Measurements from ENCODE around the gene AKT3. TPM values are rescaled to one million over a fixed set of nuclear protein-coding genes. Genes with fewer than 3 reads are reported as not detected.
"Not testable (repeated sequence)": the region's sequence is repeated elsewhere in the genome, so short reads cannot be mapped to it uniquely, and the experiment has no call there.

Gene AKT3
- total RNA-seq (2014; rRNA removed; shearing (Covaris generic)), result 15.2 and 15.4 TPM in 2 replicates
- polyA plus RNA-seq (2014; cell fraction: nucleus; rRNA removed), result 3.8 and 4.5 TPM in 2 replicates

GRCh38 chr1:243850202-243850451, at the start of gene AKT3:
Gene AKT3 (minus strand): TSS chr1:243850243. CDS start chr1:243843170, 7,073 bp downstream.
- DNase-seq (ENCODE audit: extremely low read depth, low read depth), result peak; percentile 71

- no peak for DNase-seq (ENCODE audit: extremely low read depth, low read depth)
These were observed 48.2 kb upstream of the AKT3 start for GRCh38 chr1:243898278-243898677.

GRCh38 chr1:243896313-243896712, 46.3 kb upstream of the AKT3 start:
- DNase-seq (ENCODE audit: extremely low read depth, low read depth), result no peak

GRCh38 chr1:243892456-243892855, 42.4 kb upstream of the AKT3 start:
- DNase-seq (ENCODE audit: extremely low read depth, low read depth), result no peak

GRCh38 chr1:243890576-243890975, 40.5 kb upstream of the AKT3 start:
- no peak for DNase-seq (ENCODE audit: extremely low read depth, low read depth)

- no peak for DNase-seq (ENCODE audit: extremely low read depth, low read depth)
These were observed 35.8 kb upstream of the AKT3 start for GRCh38 chr1:243885806-243886205.

GRCh38 chr1:243884603-243885002, 34.6 kb upstream of the AKT3 start:
- DNase-seq (ENCODE audit: extremely low read depth, low read depth), result no peak

GRCh38 chr1:243883551-243883950, 33.5 kb upstream of the AKT3 start:
- DNase-seq (ENCODE audit: extremely low read depth, low read depth), result no peak

GRCh38 chr1:243882276-243882675, 32.2 kb upstream of the AKT3 start:
- peak; percentile 21 for DNase-seq (ENCODE audit: extremely low read depth, low read depth)

GRCh38 chr1:243877058-243877457, 27.0 kb upstream of the AKT3 start:
- not testable (repeated sequence) for DNase-seq (ENCODE audit: extremely low read depth, low read depth)

- no peak for DNase-seq (ENCODE audit: extremely low read depth, low read depth)
These were observed 5.7 kb upstream of the AKT3 start for GRCh38 chr1:243855616-243856318.

GRCh38 chr1:243851765-243852164, 1.7 kb upstream of the AKT3 start:
- DNase-seq (ENCODE audit: extremely low read depth, low read depth), result no peak

GRCh38 chr1:243851257-243851756, 1.3 kb upstream of the AKT3 start:
- DNase-seq (ENCODE audit: extremely low read depth, low read depth), result no peak

- DNase-seq (ENCODE audit: extremely low read depth, low read depth), result peak; percentile 24
These were observed 611 bp upstream of the AKT3 start for GRCh38 chr1:243850452-243851256.

- DNase-seq (ENCODE audit: extremely low read depth, low read depth), result no peak
These were observed 432 bp downstream of the AKT3 start for GRCh38 chr1:243849421-243850201.

GRCh38 chr1:243848858-243849420, 1.1 kb downstream of the AKT3 start:
- peak; percentile 25 for DNase-seq (ENCODE audit: extremely low read depth, low read depth)

- DNase-seq (ENCODE audit: extremely low read depth, low read depth), result no peak
These were observed 1.7 kb downstream of the AKT3 start for GRCh38 chr1:243848165-243848857.

GRCh38 chr1:243846761-243847160, 3.3 kb downstream of the AKT3 start:
- DNase-seq (ENCODE audit: extremely low read depth, low read depth), result no peak

GRCh38 chr1:243845888-243846287, 4.2 kb downstream of the AKT3 start:
- DNase-seq (ENCODE audit: extremely low read depth, low read depth), result no peak

GRCh38 chr1:243844186-243844585, 5.9 kb downstream of the AKT3 start:
- no peak for DNase-seq (ENCODE audit: extremely low read depth, low read depth)
